CD4-positive, alpha-beta T cell treated with Interleukin-2 at 100 ng/mL for 4 hours (primary cell): ENCODE results near the gene PPBP.
"Not testable (repeated sequence)": the region's sequence is repeated elsewhere in the genome, so short reads cannot be mapped to it uniquely, and the experiment has no call there.

Experiments
- DNase-seq: peaks from one replicate; pipeline ENCODE4 v3.0.0-alpha.2; 2020; ENCODE audit warnings: low spot score

The PPBP gene

DNA sequence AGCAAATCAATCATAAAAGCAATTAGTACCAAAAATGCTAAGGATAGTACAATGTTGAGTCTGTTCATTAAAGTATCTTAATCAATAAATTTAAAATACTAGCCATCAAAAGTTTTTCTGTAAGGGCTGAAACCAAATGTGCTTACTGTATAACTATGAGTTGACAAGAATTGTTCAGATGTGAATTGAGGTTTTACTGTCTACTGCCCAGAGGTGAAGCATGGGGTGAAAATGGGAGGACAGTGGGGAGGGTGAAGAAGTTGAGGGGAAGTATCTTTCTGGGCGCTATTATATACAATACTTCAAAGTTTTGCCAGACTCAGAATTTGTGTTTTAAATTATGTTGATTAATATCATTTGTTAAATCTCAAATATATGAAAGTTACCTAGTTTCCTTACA is 4.1 kb upstream of the PPBP start:
- no peak for DNase-seq

- DNase-seq: no peak
Observed at GRCh38 chr4:73991742-73992000, 3.7 kb upstream of the PPBP start.

- DNase-seq: no peak
Observed at GRCh38 chr4:73990988-73991741, 3.2 kb upstream of the PPBP start.

DNA sequence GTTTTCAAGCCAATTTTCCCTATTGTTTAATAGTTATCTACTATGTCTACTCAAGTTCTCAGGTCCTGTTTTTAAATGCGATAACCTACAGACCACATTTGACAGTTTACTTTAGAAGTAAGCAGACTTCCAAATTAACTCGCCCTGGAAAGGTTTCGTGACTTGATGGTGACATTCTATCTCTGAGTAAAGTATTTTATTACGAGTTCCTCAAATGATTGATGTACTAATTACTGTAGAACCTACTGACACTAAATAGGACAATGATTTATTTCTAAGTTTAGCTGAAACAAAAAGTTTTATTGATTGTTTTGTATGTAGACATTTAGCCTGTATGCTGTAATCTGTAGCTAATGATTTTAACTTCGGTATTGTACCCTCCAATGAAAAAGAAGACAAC is 1.9 kb upstream of the PPBP start:
- DNase-seq: no peak

DNA sequence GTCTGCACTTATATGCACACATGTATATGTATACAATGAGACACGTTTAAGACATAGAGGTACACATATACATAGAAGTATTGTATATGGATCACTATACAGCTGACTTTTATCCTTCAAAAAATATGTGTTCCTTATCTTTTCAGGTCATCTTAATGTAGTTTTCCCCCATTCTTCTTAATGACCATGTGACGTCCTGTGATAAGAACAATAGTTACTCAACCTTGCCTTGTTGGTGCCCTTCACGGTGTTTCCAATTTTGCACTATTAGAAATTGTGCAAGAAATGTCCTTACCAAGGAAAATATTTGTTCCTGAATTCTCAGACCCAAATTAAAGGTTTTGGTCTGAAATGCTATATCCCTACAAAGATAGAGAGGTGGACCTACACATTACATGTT is 1.0 kb upstream of the PPBP start:
- DNase-seq: no peak

GRCh38 chr4:73985528-73985852 is 2.5 kb downstream of the PPBP start:
- DNase-seq: no peak

DNA sequence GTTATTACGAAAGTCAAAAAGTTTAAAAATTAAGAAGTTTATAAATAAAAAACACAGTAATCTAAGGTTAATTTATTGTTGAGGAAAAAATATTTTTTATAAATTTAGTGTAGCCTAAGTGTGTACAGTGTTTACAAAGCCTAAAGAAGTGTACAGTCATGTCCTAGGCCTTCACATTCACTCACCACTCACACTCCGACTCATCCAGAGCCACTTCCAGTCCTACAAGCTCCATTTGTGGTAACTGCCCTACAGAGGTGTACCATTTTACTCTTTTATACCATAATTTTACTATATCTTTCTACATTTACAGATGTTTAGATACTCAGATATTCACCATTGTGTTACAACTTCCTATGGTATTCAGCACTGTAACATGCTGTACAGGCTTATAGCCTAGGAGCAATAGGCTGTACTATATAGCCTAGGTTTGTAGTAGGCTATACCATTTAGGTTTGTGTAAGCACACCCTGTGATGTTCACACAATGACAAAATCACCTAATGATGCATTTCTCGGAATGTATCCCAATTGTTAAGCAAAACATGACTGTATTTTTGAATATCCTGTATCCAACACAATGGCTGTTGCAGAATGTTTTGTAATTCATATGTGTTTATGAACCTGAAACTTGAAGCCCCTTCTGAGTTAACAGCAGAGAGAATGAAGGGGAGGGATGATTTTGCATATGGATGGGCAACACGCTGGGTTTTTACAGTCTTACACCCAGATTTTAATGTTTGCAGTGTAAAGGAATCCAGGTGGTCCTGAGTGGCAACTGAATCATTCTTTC is 3.1 kb downstream of the PPBP start:
- no peak for DNase-seq

DNA sequence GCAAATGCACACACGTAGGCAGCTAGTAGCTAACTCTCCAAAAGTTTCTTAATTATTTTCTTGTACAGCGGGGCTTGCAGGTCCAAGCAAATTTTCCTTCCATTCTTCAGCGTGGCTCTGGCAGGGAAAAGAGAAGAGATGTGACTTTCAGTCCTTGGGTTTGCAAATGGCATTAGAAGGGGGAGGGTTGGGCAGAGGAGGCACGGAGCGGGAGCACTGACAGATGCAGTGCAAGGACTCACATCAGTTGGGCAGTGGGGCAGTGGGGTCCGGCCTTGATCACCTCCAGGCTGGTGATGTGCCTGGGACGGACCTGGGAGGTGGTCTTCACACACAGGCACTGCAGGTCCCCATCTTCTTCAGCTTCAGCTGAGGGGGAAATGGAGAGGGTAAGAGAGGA is 6.8 kb downstream of the PPBP start:
- not testable (repeated sequence) for DNase-seq

DNA sequence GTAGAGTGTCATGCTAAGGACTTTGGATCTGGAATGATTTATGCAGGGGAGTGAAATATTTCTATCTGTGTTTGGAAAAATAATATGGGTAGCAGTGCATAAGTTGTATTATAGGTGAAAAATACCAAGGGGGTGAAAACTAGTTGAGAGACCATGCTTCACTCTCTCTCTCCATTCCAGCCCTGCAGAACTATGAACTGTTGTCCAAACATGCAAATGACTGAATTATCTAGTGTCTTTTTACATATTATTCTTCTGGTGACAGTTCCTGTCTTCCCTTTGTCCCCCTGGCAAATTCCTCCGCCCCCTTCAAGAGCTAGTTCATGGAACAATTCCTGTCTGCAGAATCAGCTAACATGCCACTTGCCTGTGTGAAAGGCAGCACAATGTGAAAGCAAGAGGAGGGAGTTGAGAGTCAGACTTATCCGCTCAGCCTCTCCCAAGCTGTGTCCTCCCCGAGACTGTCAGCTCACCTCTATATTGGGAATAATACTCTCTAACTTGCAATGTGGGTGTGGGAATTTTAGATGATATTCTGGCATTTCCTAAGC is 8.5 kb downstream of the PPBP start:
- no peak for DNase-seq

GRCh38 chr4:73978886-73979285 is 9.1 kb downstream of the PPBP start:
- DNase-seq: no peak

- DNase-seq: no peak
Observed at GRCh38 chr4:73976716-73977115, 11.3 kb downstream of the PPBP start.

DNA sequence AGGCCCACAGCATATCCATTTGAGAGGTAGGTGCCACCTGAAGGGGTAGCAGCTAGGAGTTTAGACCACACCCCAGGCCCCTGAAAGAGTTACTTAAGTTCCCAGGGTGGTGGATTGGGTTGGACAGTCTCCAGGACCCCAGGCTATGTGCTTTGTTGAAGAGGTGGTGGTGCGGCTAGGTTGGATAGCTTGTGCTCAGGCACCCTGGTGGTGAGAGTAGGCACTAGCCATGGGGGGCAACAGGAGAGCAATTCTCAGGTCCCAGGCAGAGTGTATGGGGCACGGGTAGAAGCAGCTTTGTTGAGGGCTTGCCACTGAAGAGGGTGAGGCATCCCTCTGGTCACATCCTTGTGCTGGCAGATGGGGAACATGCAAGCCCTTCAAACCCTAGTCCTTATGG is 11.8 kb downstream of the PPBP start:
- DNase-seq: no peak

GRCh38 chr4:73974352-73974751 is 13.6 kb downstream of the PPBP start:
- no peak for DNase-seq

- no peak for DNase-seq
Observed at GRCh38 chr4:73970945-73971344, 17.0 kb downstream of the PPBP start.

DNA sequence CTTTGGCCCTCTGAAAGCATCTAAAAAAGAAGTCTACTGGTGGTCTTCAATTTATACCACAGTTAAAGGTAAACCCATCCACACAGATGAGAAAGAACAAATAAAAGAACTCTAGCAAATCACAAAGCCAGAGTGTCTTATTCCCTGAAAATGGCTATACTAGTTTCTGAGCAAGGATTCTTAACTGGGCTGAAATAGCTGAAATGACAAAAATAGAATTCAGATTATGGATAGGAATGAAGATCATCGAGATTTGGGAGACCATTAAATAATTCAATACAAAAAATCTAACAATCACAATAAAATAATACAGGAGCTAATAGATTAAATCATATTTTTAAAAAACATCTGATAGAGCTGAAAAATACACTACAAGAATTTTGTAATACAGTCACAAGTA is 18.0 kb downstream of the PPBP start:
- DNase-seq: no peak

- no peak for DNase-seq
Observed at GRCh38 chr4:73967866-73968265, 20.1 kb downstream of the PPBP start.

DNA sequence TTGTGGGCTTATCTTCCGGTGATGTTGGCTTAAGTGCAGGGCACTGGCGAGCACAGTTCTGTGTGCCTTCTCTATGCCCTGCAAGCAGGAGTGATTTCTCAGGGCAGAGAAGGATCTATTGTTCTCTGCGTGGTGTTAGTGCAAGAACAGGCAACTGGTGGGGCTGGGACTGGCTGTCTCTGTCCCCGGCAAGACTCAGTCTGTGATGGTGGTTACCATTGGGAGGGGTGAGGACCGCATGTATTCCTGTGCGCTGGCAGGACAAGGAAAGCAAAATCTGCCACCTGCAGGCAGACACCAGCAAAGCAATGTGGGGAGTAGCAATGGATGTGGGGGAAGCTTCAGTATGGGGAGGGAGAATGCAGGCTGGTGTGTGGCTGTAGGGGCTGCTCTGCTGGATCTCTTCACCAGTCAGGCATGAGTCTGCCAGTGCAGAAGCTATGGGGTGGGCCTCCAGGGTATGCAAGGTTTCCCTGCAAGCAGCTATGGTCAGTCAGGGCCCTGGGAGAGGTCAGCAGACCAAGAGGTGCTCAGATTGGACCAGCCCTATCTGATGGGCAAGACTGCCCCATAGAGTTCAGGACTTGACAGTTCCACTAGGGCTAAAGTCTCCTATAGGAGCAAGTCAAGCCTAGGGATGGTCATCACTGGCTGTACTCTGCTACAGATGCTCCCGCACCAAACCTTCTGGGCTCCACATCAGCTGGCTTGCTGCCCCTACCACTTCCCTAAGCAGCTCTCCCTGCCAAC is 23.0 kb downstream of the PPBP start:
- no peak for DNase-seq

DNA sequence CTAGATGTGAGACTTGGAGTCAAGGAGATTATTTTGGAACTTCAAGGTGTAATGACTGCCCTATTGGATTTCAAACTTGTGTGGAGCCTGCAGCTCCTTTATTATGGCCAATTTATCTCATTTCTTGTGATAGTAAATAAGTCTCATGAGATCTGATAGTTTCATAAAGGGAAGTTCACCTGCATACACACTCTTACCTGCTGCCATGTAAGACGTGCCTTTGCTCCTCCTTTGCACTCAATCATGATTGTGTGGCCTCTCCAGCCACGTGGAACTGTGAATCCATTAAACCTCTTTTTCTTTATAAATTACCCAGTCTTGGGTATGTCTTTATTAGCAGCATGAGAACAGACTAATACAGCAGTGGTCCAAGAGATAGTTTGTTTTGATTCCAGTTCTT is 25.3 kb downstream of the PPBP start:
- no peak for DNase-seq

DNA sequence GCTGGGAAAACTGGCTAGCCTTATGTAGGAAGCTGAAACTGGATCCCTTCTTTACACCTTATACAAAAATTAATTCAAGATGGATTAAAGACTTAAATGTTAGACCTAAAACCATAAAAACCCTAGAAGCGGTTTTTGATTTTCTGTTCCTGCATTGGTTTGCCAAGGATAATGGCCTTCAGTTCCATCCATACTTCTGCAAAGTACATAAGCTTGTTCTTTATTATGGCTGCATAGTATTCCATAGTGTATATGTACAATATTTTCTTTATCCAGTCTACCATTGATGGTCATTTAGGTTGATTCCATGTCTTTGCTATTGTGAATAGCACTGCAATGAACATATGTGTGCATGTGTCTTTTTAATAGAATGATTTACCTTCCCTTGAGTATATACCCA is 28.9 kb downstream of the PPBP start:
- DNase-seq: not testable (repeated sequence)

- DNase-seq: no peak
Observed at GRCh38 chr4:73952352-73952751, 35.6 kb downstream of the PPBP start.

DNA sequence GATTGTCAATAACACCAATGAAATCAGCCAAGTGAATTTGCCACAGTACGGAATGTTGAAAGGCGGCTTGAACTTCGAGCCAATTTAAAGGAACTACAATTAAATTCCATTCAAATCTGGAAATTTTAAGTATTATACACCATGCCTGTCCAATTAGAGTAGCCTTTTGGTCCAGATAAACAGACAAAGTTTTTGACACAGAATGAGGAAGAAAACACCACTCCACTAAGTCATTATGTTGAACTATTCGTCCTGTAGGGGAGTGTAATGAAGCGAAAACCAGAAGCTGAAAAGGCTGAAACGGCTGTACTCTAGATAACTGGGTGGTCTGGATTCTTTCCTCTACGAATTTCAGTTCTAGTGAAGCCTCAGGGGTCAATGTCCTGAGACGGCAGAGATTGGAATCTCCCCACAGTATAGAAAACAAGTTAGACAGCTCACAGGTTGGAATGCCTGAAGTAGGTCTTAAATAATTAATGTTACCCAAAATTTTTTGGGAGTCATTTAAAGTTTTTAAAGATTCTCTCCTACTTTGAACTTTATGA is 37.5 kb downstream of the PPBP start:
- DNase-seq: not testable (repeated sequence)

DNA sequence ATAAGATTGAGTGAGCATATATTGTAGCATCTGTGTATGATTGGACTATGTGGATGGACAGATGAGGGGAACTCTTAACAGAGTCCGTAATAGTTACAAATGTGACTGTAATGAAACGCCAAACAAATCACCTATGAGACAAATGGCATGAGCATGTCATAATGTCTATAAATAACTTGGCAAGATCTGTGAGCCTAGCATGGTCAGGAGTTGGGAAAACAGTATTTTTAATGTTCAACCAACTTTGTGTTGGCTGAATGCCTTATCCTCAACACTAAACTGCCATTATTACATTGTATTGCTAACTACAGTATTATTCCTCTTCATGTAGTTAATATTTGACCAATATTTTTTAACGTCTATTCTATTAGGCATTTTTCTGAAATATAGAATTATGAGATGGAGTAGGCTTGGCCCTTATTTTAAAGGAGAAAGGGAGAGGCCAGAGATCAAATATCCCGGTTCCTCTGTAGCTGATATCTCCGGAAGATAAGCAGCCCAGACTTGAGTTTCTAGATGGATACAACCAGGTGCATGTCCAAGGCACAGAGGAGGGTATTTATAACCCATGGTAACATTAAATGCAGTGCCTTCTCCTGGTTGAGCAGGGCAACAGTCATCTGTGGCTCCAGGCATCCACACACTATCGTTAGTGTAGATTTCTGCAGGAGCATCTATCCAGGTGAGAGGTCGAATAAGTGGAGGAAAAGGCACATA is 38.8 kb downstream of the PPBP start:
- no peak for DNase-seq
